WTC11 (cell line): ENCODE data around the gene BABAM2.

Source experiments
- ATF3 ChIP-seq: sonication (generic); formaldehyde crosslinking; conservative IDR thresholded peaks from 2 replicates; pipeline ENCODE4 v1.8.1; 2022; ENCODE audit warnings: mild to moderate bottlenecking, missing genetic modification reagents
- CBFB ChIP-seq: sonication (generic); formaldehyde crosslinking; IDR thresholded peaks from 2 replicates; pipeline ENCODE4 v1.8.1; 2022; ENCODE audit warnings: mild to moderate bottlenecking, low read depth, missing genetic modification reagents
- FOXJ3 ChIP-seq: sonication (generic); formaldehyde crosslinking; IDR thresholded peaks from 2 replicates; pipeline ENCODE4 v1.9.0; 2021; ENCODE audit warnings: missing genetic modification reagents, mild to moderate bottlenecking, borderline replicate concordance
- FOXP1 ChIP-seq: sonication (generic); formaldehyde crosslinking; IDR thresholded peaks from 2 replicates; pipeline ENCODE4 v1.8.0; 2022; ENCODE audit warnings: missing genetic modification reagents, mild to moderate bottlenecking, moderate library complexity, borderline replicate concordance
- TCF7 ChIP-seq: sonication (generic); formaldehyde crosslinking; IDR thresholded peaks from 2 replicates; pipeline ENCODE4 v1.8.0; 2022; ENCODE audit warnings: mild to moderate bottlenecking, low read depth, missing genetic modification reagents, moderate library complexity
- ZNF532 ChIP-seq: fragments of 250-450 bp; sonication (Bioruptor Pico); IDR thresholded peaks from 2 replicates; pipeline ENCODE4 v1.9.0; 2021; ENCODE audit warnings: mild to moderate bottlenecking, borderline replicate concordance
- TF ChIP-seq, protein P1 (sequence below): fragments of 200-600 bp; IDR thresholded peaks from 2 replicates; pipeline ENCODE4 v1.8.0; 2022; ENCODE audit warnings: antibody characterized with exemption

- TF ChIP-seq, protein P1, sequence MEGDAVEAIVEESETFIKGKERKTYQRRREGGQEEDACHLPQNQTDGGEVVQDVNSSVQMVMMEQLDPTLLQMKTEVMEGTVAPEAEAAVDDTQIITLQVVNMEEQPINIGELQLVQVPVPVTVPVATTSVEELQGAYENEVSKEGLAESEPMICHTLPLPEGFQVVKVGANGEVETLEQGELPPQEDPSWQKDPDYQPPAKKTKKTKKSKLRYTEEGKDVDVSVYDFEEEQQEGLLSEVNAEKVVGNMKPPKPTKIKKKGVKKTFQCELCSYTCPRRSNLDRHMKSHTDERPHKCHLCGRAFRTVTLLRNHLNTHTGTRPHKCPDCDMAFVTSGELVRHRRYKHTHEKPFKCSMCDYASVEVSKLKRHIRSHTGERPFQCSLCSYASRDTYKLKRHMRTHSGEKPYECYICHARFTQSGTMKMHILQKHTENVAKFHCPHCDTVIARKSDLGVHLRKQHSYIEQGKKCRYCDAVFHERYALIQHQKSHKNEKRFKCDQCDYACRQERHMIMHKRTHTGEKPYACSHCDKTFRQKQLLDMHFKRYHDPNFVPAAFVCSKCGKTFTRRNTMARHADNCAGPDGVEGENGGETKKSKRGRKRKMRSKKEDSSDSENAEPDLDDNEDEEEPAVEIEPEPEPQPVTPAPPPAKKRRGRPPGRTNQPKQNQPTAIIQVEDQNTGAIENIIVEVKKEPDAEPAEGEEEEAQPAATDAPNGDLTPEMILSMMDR: no peak
- no peak for TF ChIP-seq FOXJ3
- TF ChIP-seq CBFB: no peak
- TF ChIP-seq ZNF532 (CRISPR knock-in tag): no peak
- no peak for TF ChIP-seq TCF7 (CRISPR knock-in tag)
- no peak for TF ChIP-seq ATF3
- TF ChIP-seq FOXP1: no peak
Measured at GRCh38 chr2:27932396-27932795, 41.9 kb downstream of the BABAM2 start.
